Measurements from ENCODE around the gene ORC5.

GRCh38 chr7:104225451-104225850 is 17.6 kb upstream of the ORC5 start:
- TF ChIP-seq POLR2A (IDR thresholded peaks at IDR 0.05; ENCODE audit: low read length) (no peak), GATA1 (IDR thresholded peaks at IDR 0.05; ENCODE audit: low read depth, low read length) (no peak)
